ENCODE measurements around the gene LHPP. TPM values are rescaled to one million over a fixed set of nuclear protein-coding genes. Genes with fewer than 3 reads are reported as not detected.
A peak's percentile ranks its signal among the peaks of the same experiment; 100 is the strongest.

Gene LHPP
- total and polyA plus RNA-seq, 10 donors, result 16.8 to 36.8 (median 23.5) TPM

GRCh38 chr10:124614003-124614659 is 152.5 kb downstream of the LHPP start:
- Histone ChIP-seq H3K4me1 (peaks cover 38 to 94% (median 72%) of the 10 kb centered on the region in 6 donors), H3K9me3 (no peaks in the 10 kb centered on the region), H3K27me3 (replicated peaks in 1 of 7) (no peaks in the 10 kb centered on the region), H3K4me3 (no peak overlapping the region), H3K27ac (peak overlapping the region; percentile 26 to 88 (median 68)), H3K36me3 (peaks cover 0 to 41% (median 4%) of the 10 kb centered on the region in 6 donors)
- WGBS, 5 donors, result 63 to 86% (median 70%) methylated on average over 8 to 11 of the region's 11 CpGs
- no peak for DNase-seq
- intact Hi-C loops (cut with DNase I; ENCODE audit: low total_unique reads), result loop anchor here (10.0 kb wide), 1 partner anchor 69 kb away; no protein-coding TSS in a partner anchor
- TF ChIP-seq POLR2AphosphoS5 (IDR thresholded peaks at IDR 0.05) (peak in 2 of 3 donors; percentile 5 to 37), POLR2A (IDR thresholded peaks at IDR 0.05) (no peak)

GRCh38 chr10:124615259-124615658 is 153.6 kb downstream of the LHPP start:
- H3K27ac ChIP-seq, result peak overlapping the region in 2 of 8 donors; percentile 81 to 88
- H3K27me3 ChIP-seq (replicated peaks in 1 of 7), result no peaks in the 10 kb centered on the region
- intact Hi-C loops (cut with DNase I; ENCODE audit: low total_unique reads), result loop anchor here (10.0 kb wide), 1 partner anchor 70 kb away; no protein-coding TSS in a partner anchor
- 94 to 97% (median 97%) methylated on average over 29 to 34 of the region's 34 CpGs for WGBS, 5 donors
- H3K4me3 ChIP-seq, result no peak overlapping the region
- H3K36me3 ChIP-seq, result peaks cover 0 to 47% (median 4%) of the 10 kb centered on the region in 6 donors
- H3K9me3 ChIP-seq, result no peaks in the 10 kb centered on the region
- TF ChIP-seq POLR2A (IDR thresholded peaks at IDR 0.05), result no peak
- no peak for TF ChIP-seq CTCF (IDR thresholded peaks at IDR 0.05 in 8 of 11, conservative IDR thresholded peaks at IDR 0.05 in 3 of 11)
- DNase-seq, result no peak
- peaks cover 50 to 95% (median 84%) of the 10 kb centered on the region in 6 donors for H3K4me1 ChIP-seq

- peak overlapping the region in 7 of 8 donors; percentile 34 to 88 (median 77) for H3K27ac ChIP-seq
- WGBS, 5 donors, result 83 to 89% (median 87%) methylated on average over 19 to 30 of the region's 30 CpGs
- H3K27me3 ChIP-seq (replicated peaks in 1 of 7), result no peaks in the 10 kb centered on the region
- H3K9me3 ChIP-seq, result no peaks in the 10 kb centered on the region
- no peak for DNase-seq
- intact Hi-C loops (cut with DNase I; ENCODE audit: low total_unique reads), result loop anchor here (10.0 kb wide), 1 partner anchor 71 kb away; no protein-coding TSS in a partner anchor
- peaks cover 0 to 57% (median 4%) of the 10 kb centered on the region in 6 donors for H3K36me3 ChIP-seq
- no peak overlapping the region for H3K4me3 ChIP-seq
- H3K4me1 ChIP-seq, result peaks cover 55 to 100% (median 89%) of the 10 kb centered on the region in 6 donors
- no peak for TF ChIP-seq POLR2A (IDR thresholded peaks at IDR 0.05)
- TF ChIP-seq POLR2AphosphoS5 (IDR thresholded peaks at IDR 0.05), result peak; percentile 38 to 66 (median 47)
These were observed 154.6 kb downstream of the LHPP start for GRCh38 chr10:124616040-124616835.

GRCh38 chr10:124616836-124617130 is 155.2 kb downstream of the LHPP start:
- WGBS, 5 donors, result 62 to 86% (median 77%) methylated on average over 2 to 4 of the region's 4 CpGs
- Histone ChIP-seq H3K27ac (peak overlapping the region in 7 of 8 donors; percentile 54 to 88 (median 77)), H3K27me3 (replicated peaks in 1 of 7) (no peaks in the 10 kb centered on the region)

More at GRCh38 chr10:124616836-124617130, 155.2 kb downstream of the LHPP start:
- Histone ChIP-seq H3K4me3 (no peak overlapping the region), H3K9me3 (no peaks in the 10 kb centered on the region), H3K36me3 (peaks cover 0 to 62% (median 6%) of the 10 kb centered on the region in 6 donors), H3K4me1 (peaks cover 55 to 100% (median 89%) of the 10 kb centered on the region in 6 donors)
- intact Hi-C loops (cut with DNase I; ENCODE audit: low total_unique reads), result loop anchor here (10.0 kb wide), 1 partner anchor 72 kb away; no protein-coding TSS in a partner anchor
- no peak for DNase-seq
- TF ChIP-seq POLR2A (IDR thresholded peaks at IDR 0.05) (no peak), POLR2AphosphoS5 (IDR thresholded peaks at IDR 0.05) (no peak), CTCF (IDR thresholded peaks at IDR 0.05 in 8 of 11, conservative IDR thresholded peaks at IDR 0.05 in 3 of 11) (no peak)

Data from spleen (tissue), 11 donors.